ENCODE data around the gene ZFYVE9. TPM values are rescaled to one million over a fixed set of nuclear protein-coding genes. Genes with fewer than 3 reads are reported as not detected.

Gene ZFYVE9
- total and polyA plus RNA-seq, 2 of the 4 experiments (the other 2 are of a cell fraction), result 8.3 to 28.7 TPM

GRCh38 chr1:52098139-52098871, 43.6 kb upstream of the ZFYVE9 start:
- Histone ChIP-seq H3K9me1 (ENCODE audit: insufficient read depth, low read length) (no peaks in the 10 kb centered on the region), H4K91ac (ENCODE audit: insufficient read depth, low read depth, low read length) (no peak overlapping the region), H3K18ac (ENCODE audit: low read depth, low read length) (no peak overlapping the region), H2AFZ (replicated peaks; ENCODE audit: low read length, poor library complexity) (no peak overlapping the region), H2AK9ac (replicated peaks; ENCODE audit: low read depth, low read length, poor library complexity) (no peak overlapping the region), H3K56ac (ENCODE audit: extremely low read depth, insufficient read depth, low read length) (no peak overlapping the region), H3K14ac (replicated peaks; ENCODE audit: low read depth, low read length) (no peak overlapping the region), H3K9me3 (ENCODE audit: control insufficient read depth, insufficient read depth, low read length) (no peaks in the 10 kb centered on the region), H4K20me1 (ENCODE audit: insufficient read depth, low read length) (no peaks in the 10 kb centered on the region), H2BK120ac (ENCODE audit: low read depth, low read length) (no peak overlapping the region), H3K36me3 (ENCODE audit: control insufficient read depth, insufficient read depth, low read length) (no peaks in the 10 kb centered on the region), H4K8ac (ENCODE audit: low read depth in 2 of 2, low read length in 2 of 2) (no peak overlapping the region), H3K4me1 (ENCODE audit: control insufficient read depth, insufficient read depth, low read length) (no peaks in the 10 kb centered on the region), H3K79me1 (ENCODE audit: low read depth in 1 of 2, low read length in 2 of 2) (no peaks in the 10 kb centered on the region), H2BK20ac (ENCODE audit: low read depth, low read length) (no peak overlapping the region), H4K5ac (ENCODE audit: low read depth, low read length) (no peak overlapping the region), H3K23ac (ENCODE audit: low read depth, low read length) (no peak overlapping the region), H3K4me3 (ENCODE audit: insufficient read depth, low read depth, low read length) (no peak overlapping the region), H3K9ac (ENCODE audit: low read depth, low read length) (no peak overlapping the region), H3K4me2 (ENCODE audit: low read depth, low read length) (no peak overlapping the region), H2BK15ac (ENCODE audit: low read depth, low read length) (no peak overlapping the region), H3K27ac (ENCODE audit: insufficient read depth, low read length) (no peak overlapping the region), H3K4ac (ENCODE audit: low read depth, low read length) (no peak overlapping the region), H2BK5ac (ENCODE audit: low read depth, low read length, poor library complexity, severe bottlenecking) (no peak overlapping the region), H3K27me3 (ENCODE audit: control insufficient read depth, insufficient read depth, low read length) (0 out of 2 replicates have a peak, but pooled peaks cover 2% of the 10 kb centered on the region), H2AK5ac (ENCODE audit: low read depth, low read length) (no peak overlapping the region)
- intact Hi-C loops (cut with micrococcal nuclease) (no loop called here), dilution Hi-C loops (cut with HindIII; ENCODE audit: low sequenced_read_pairs, unreplicated experiment) (no loop called here), in situ Hi-C loops (cut with MboI; ENCODE audit: low sequenced_read_pairs) (no loop called here)
- WGBS, 2 experiments (ENCODE audit: extremely low coverage in 2 of 2, insufficient read length in 1 of 2), result 48% methylated on average over 4 of the region's 8 CpGs; no CpG with 5 or more reads in 1 of the 2 experiments
- ATAC-seq (ENCODE audit: low read depth), result no peak
- TF ChIP-seq POLR2A (IDR thresholded peaks at IDR 0.05; ENCODE audit: low read depth, low read length) (no peak), BHLHE40 (IDR thresholded peaks at IDR 0.05; ENCODE audit: low read depth, low read length) (no peak), RFX5 (IDR thresholded peaks at IDR 0.05; ENCODE audit: low read depth, low read length) (no peak), FOS (IDR thresholded peaks at IDR 0.05; ENCODE audit: low read depth, low read length) (no peak), ELK1 (IDR thresholded peaks at IDR 0.05; ENCODE audit: borderline replicate concordance, low read depth, low read length) (no peak), SMC3 (IDR thresholded peaks at IDR 0.05; ENCODE audit: low read depth, low read length) (no peak), RCOR1 (IDR thresholded peaks at IDR 0.05; ENCODE audit: insufficient replicate concordance, low read length) (no peak), CTCF (conservative IDR thresholded peaks at IDR 0.05; ENCODE audit: low read depth, low read length) (no peak), CHD1 (IDR thresholded peaks at IDR 0.05; ENCODE audit: low read depth, low read length) (no peak), NFE2L2 (IDR thresholded peaks at IDR 0.05; ENCODE audit: low read depth, low read length) (no peak), MAFK (IDR thresholded peaks at IDR 0.05; ENCODE audit: low read depth, low read length) (no peak), MXI1 (IDR thresholded peaks at IDR 0.05; ENCODE audit: borderline replicate concordance, low read depth, low read length) (no peak), RAD21 (IDR thresholded peaks at IDR 0.05; ENCODE audit: low read length) (no peak), MAZ (IDR thresholded peaks at IDR 0.05; ENCODE audit: borderline replicate concordance, low read depth, low read length) (no peak), CEBPB (IDR thresholded peaks at IDR 0.05; ENCODE audit: low read depth, low read length) (no peak), USF2 (IDR thresholded peaks at IDR 0.05; ENCODE audit: low read depth, low read length) (no peak)
- POLR2A ChIA-PET (ENCODE audit: unreplicated experiment), result no interaction called here
- CTCF ChIA-PET, result interaction anchor here (1.2 kb wide), 1 partner anchor 9 kb away, joined by 4 read pairs; no protein-coding TSS in a partner anchor
- no peak for DNase-seq
- no TSS peak for BruUV-seq (replicated peaks)

Data from IMR-90 (cell line).